AG04449 (cell line): ENCODE results near the gene CEBPA.

Experiments used
- CTCF ChIA-PET: fragments of 350-600 bp; formaldehyde crosslinking; extraction: SDS; loops from one replicate; lab custom pipeline; 2021; ENCODE audit warnings: antibody characterized with exemption; lab: Yijun Ruan, JAX
- POLR2A ChIA-PET: fragments of 400-600, 350-600 bp; formaldehyde crosslinking; extraction: SDS; loops from one replicate; lab custom pipeline; 2020; ENCODE audit warnings: antibody characterized with exemption, inconsistent platforms; lab: Yijun Ruan, JAX
- DNase-seq: peaks from one replicate; pipeline ENCODE4 v3.0.0-alpha.2; 2010; ENCODE audit warnings: low read depth, low spot score
- H3K4me3 ChIP-seq: 2 replicates; pipeline ENCODE4 v1.5.1; 2011; ENCODE audit warnings: low read depth, mild to moderate bottlenecking, control low read depth, low read length
- TF ChIP-seq, protein P1 (sequence below): IDR thresholded peaks from one replicate; pipeline ENCODE4 v1.5.1; 2011; ENCODE audit warnings: mild to moderate bottlenecking, moderate library complexity, low read length, control low read depth, inconsistent platforms; ENCODE audit not compliant: insufficient read depth; ENCODE audit errors: missing control alignments

Gene CEBPA

DNA sequence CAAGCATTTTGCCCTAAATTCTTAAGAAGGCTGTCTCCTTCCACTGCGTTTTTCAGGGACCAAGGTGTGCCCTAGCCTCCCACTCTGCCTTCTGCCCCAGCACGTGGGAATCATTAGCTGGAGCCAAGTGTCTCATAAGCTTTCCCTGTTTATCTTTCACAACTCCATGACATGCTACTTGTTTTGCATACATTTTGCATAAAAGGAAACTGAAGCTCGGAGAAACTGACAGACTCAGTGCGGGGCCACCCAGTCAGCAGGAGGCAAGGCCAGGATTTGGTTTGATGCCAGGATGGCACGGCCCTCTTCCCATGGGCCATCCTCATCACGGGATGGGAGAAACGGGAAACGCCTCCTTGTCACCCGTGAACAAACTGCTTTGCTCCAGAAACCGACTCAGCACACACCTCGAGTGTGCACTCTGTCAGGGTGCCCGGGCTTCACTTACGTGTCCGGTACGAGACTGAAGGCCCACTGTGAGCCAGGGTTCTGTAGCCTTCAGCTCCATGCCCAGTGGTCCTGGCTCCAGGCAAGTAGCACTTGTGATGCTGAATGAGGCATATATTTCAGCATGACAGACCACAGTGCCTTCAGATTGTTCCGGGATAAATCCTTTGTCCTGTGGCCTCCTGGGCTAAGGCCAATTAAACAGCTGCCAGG, 9.6 kb downstream of the CEBPA start:
- DNase-seq, result no peak
- ChIA-PET POLR2A (interaction anchor here (0.6 to 1.1 kb wide), 2 partner anchors 8 to 63 kb away, joined by 3 read pairs; no protein-coding TSS in a partner anchor), CTCF (interaction anchor here (1.4 kb wide), 1 partner anchor 114 kb away, joined by 5 read pairs; no protein-coding TSS in a partner anchor)
- TF ChIP-seq, protein P1, sequence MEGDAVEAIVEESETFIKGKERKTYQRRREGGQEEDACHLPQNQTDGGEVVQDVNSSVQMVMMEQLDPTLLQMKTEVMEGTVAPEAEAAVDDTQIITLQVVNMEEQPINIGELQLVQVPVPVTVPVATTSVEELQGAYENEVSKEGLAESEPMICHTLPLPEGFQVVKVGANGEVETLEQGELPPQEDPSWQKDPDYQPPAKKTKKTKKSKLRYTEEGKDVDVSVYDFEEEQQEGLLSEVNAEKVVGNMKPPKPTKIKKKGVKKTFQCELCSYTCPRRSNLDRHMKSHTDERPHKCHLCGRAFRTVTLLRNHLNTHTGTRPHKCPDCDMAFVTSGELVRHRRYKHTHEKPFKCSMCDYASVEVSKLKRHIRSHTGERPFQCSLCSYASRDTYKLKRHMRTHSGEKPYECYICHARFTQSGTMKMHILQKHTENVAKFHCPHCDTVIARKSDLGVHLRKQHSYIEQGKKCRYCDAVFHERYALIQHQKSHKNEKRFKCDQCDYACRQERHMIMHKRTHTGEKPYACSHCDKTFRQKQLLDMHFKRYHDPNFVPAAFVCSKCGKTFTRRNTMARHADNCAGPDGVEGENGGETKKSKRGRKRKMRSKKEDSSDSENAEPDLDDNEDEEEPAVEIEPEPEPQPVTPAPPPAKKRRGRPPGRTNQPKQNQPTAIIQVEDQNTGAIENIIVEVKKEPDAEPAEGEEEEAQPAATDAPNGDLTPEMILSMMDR, result no peak
- no peak overlapping the region for H3K4me3 ChIP-seq

DNA sequence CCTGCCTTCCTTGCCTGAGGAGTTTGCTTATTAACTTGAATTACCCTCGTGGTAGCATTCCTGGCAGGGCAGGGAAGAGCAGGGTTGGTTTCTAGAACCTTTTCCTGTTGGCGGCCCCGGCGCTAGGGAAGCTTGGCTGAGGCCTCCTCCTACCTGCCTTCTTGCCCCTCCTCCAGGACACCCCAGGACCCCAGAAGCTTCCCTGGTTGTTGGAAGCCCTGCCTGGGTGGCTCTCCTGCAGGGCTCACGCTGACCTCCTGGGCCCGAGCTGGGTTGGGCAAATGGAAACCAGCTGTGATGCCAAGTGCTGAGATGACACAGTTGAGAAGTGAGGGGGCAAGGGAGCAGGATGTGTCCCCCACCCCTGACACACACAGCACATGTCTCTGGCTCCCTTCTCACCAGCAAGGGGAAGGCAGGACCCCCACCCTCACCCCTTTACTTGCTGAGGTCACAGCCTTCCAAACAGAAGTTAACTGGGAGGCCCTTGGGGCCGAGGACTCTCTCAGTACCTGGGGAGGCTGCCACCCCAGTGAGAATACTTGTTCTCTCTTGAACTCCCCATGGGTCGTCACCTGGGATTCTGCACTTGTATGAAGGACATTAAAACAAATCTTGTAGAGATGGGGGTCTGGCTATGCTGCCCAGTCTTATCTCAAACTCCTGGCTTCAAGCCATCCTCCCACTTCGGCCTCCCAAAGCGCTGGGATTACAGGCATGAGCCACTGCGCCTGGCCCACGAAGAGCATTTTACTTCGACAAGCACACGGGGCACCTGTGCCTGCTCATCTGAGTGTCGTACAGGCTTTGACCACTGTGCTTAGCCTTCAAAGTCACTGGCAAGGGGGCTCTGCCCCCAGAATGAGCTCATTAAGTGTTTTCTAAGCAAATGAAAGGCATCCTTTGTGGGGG, 10.5 kb downstream of the CEBPA start:
- ChIA-PET CTCF (interaction anchor here (1.4 kb wide), 1 partner anchor 115 kb away, joined by 5 read pairs; no protein-coding TSS in a partner anchor), POLR2A (interaction anchor here (1.1 kb wide), 1 partner anchor 9 kb away, joined by 3 read pairs; no protein-coding TSS in a partner anchor)
- TF ChIP-seq, protein P1, result no peak
- no peak for DNase-seq
- H3K4me3 ChIP-seq, result no peak overlapping the region

DNA sequence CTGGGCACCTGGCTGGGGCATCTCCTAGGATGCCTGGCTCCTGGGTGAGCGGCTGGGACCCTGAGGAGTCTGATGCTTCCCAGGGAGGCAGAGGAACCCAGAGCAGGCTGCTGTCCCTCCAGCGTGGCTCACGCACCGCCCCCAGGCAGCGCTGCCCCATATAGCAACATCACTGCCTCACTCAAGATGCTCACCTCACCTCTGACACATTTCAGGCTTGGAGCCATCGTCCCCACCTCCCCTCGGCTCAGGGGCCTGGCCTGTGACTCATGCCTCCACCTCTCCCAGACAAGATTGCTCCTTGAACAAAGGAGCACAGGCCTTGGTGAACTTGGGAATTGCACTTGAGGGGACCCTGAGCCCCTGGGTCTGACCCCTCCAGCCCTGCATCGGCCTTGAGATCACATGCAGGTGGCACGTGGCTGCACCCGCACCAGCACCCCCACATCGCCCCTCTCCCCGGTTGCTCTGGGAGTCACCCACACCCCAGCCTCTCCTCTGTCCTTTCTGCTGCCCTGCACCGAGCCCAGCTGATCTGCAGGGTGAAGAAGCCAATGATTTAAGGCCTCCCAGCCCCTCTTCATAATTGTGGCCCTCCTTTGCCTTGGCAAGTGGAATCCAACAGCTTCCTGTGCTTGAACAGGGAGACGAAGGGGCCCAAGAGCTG, 11.2 kb downstream of the CEBPA start:
- DNase-seq, result no peak
- POLR2A ChIA-PET, result no interaction called here
- no peak overlapping the region for H3K4me3 ChIP-seq
- CTCF ChIA-PET, result no interaction called here
- TF ChIP-seq, protein P1, result no peak

DNA sequence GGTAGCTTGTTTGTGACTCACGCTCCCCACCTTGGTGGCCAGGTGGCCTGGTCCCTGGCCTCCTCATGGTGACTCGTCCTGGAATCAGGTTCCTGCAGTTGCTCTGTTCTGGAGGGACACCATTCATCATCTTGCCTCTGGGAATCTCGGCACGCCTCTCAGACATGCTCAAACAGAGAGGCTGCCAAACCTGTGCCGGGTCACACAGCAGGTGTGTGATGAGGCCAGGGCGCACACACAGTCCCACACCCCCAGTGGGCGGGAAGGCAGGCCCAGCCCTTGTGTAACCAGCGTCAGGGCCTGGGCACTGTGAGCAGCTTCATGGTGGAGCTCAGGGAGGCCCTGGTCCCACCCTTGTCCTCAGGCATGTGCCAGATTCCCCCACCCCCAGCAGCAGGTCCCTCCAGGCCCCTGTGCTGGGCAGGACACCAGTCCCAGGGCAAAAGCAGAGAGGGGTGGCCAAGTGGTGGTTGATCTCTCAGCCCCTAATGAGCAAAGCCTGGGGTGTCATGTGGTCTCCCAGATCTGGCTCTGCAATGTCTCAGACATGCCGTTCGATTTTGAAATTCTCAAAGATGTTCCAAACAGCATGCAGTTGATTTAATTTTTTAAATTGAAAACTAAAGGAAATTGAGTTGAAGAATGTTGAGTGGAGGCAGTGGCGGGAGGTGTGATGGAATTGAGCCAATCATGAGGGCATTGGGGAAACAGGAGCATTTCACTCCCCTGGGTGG, 12.1 kb downstream of the CEBPA start:
- TF ChIP-seq, protein P1, result no peak
- ChIA-PET POLR2A (no interaction called here), CTCF (interaction anchor here (1.1 kb wide), 1 partner anchor 13 kb away, joined by 3 read pairs; no protein-coding TSS in a partner anchor)
- DNase-seq, result no peak
- H3K4me3 ChIP-seq, result no peak overlapping the region

DNA sequence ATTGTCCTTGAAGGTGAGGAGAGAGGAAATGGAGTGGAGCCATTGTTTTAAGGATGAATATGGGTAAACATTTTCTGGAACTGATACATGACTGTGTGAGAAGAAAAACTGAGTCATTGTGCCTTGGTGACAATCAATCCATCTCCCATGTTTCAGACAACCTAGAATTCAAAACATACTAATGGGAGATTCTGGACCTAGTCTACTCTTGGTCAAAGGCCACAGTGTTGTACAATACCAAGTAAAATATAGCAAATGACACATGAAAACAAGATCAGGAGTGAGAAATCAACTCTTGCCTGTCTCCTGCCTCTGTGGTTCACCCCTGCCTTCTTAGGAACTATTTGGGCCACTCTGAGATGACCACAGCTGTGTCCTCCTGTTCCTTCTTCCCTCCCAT, 13.1 kb downstream of the CEBPA start:
- H3K4me3 ChIP-seq, result no peak overlapping the region
- DNase-seq, result no peak
- ChIA-PET POLR2A (no interaction called here), CTCF (interaction anchor here (1.1 kb wide), 1 partner anchor 14 kb away, joined by 3 read pairs; no protein-coding TSS in a partner anchor)
- TF ChIP-seq, protein P1, result no peak
